LNCaP clone FGC (cell line): ENCODE data around the gene AXIN1.

Source experiments
- DNase-seq: peaks from one replicate; pipeline ENCODE4 v3.0.0-alpha.2; 2011; ENCODE audit warnings: low read depth
- H3K4me3 ChIP-seq: 2 replicates; pipeline ENCODE4 v1.5.1; 2011; ENCODE audit warnings: mild to moderate bottlenecking, low read depth, low read length, control low read depth
- TF ChIP-seq, protein P1 (sequence below): IDR thresholded peaks from 2 replicates; pipeline ENCODE4 v1.5.1; 2012; ENCODE audit warnings: mild to moderate bottlenecking; ENCODE audit not compliant: control insufficient read depth, insufficient read depth; ENCODE audit errors: extremely low read depth

The AXIN1 gene

DNA sequence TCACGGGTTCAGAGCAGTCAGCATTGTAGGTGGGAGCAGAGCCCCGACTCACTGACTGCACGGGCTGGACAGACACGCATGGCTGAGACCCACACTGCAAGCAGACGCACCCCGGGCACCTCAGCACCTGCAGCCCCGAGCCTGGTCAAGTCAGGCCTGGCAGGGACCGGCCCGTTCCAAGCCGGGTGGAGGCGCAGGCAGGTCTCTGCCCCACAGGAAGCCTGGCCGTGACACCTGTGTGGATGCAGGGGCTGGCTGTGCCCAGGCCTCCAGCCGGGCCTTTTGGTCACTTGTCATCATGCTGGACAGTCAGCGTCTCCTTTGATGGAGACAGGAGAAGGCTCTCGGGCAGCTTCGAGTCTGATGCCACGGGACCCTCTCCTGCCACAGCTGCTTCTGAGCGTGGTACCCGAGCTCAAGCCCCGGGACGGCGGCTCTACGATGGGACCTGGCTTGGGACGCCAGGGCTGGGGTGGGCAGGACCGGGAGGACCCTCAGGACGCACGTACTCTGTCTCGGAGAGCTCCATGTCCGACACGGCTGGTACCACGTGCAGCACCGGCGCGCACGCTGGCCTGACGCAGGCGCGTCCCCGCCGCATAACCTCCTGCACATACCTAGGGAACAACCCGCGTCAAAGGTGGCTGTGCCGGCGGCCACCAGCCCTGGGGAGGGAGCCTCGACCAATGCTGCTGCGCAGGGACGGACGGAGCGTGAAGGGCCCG lies 61.7 kb downstream of the AXIN1 start:
- H3K4me3 ChIP-seq, result no peak overlapping the region
- no peak for DNase-seq
- TF ChIP-seq, protein P1, sequence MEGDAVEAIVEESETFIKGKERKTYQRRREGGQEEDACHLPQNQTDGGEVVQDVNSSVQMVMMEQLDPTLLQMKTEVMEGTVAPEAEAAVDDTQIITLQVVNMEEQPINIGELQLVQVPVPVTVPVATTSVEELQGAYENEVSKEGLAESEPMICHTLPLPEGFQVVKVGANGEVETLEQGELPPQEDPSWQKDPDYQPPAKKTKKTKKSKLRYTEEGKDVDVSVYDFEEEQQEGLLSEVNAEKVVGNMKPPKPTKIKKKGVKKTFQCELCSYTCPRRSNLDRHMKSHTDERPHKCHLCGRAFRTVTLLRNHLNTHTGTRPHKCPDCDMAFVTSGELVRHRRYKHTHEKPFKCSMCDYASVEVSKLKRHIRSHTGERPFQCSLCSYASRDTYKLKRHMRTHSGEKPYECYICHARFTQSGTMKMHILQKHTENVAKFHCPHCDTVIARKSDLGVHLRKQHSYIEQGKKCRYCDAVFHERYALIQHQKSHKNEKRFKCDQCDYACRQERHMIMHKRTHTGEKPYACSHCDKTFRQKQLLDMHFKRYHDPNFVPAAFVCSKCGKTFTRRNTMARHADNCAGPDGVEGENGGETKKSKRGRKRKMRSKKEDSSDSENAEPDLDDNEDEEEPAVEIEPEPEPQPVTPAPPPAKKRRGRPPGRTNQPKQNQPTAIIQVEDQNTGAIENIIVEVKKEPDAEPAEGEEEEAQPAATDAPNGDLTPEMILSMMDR, result no peak

DNA sequence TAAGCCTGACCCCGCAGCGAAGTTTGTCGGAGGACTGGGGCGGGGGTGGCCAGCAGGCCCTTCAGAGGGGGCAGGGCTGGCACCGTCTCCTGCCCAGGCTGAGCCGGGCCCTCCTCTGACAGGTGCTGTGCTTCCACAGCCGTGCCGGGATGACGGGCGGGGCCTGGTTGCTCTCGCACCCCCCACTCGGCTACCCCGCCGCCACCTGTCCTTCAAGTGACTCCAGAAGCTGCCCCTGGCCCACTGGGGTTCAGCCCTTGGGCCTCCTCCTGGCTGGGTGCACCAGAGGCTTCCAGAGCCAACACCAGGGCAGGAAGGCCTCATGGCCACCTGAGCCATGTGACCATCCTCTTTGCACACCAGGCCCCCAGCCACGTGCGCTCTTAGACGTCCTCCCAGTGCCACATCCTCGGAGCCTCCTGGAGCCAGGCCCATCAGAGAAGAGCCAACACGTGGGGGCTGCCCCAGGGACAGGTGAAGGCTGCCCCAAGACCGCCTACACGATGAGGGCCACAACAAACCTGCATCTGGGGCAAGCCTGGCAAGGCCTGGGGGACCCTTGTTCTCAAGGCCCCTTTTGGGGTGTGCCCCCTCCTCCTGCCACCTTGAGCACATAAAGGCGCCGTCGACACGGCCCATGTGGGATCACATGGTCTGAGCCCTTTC lies 62.4 kb downstream of the AXIN1 start:
- no peak for DNase-seq
- H3K4me3 ChIP-seq, result no peak overlapping the region
- TF ChIP-seq, protein P1, result no peak

DNA sequence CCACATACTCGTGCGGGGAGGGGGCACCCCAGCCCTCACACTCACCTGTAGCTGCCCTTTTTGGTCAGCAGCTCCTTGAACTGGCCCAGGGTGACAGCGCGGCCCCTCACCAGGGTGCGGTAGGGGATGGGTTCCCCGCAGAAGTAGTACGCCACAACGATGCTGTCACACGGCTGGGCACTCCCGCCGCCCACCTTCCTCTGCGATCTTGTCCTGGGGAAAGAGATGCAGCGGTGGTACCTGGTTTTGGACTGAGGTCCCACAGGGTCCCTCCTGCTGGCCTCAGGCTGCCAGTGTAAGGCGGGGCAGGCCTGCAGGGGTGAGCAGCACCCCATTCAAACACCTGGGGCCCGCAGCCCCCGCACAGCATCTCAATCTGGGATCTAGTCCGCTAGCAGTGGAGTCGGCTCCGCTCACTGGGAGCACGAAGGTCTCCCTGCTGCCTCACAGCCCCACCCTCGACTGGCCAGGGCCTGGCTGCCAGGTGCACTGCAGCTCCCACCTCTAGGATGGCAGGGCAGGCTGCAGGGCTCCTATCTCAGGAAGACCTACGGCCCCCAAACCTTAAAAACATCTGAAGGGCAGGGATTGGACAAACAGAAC lies 63.0 kb downstream of the AXIN1 start:
- no peak overlapping the region for H3K4me3 ChIP-seq
- TF ChIP-seq, protein P1, result no peak
- DNase-seq, result no peak

DNA sequence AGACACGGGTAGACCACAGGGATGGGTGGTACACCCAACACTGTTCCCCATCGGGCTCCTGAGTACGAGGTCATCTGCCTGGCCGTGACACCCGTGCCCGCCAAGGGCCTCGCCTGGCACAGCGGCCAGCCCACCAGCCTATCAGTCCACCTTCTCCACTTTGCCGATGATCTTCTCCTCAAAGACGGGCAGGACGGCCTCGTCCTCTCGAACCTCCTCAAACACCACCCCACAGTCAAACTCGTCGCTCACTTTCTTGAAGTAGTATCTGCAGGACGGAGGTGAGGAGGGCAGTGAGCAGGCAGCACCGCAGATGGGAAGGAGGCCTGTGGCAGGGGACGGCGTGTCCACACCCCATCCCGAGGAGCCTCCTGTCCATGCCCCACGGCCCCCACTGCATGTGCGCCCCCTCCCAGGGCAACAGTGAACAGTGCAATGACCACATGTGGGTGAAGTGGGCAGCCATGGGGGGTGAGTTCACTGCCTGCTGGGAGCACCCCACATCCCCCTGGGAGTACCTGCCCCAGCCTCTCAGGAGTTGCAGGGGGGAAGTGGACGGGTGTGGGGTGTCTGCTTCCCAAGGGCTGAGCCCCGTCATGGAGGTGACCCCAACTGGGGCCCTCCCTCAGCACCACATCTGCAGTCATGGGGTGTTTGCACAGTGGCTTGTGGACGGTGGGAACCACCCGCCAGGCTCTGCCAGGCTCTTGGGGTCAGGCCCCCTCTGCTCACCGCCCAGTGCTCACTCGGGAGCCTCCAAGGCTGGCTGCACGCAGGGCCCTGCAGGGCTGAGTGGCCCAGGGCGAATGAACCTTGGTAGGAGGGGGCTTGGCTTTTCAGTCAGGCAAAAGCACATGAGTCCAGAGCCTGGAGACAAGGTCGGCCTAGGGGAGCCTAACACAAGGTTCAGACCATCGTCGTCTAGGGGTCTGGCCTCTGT lies 64.3 kb downstream of the AXIN1 start:
- TF ChIP-seq, protein P1, result no peak
- no peak overlapping the region for H3K4me3 ChIP-seq

DNA sequence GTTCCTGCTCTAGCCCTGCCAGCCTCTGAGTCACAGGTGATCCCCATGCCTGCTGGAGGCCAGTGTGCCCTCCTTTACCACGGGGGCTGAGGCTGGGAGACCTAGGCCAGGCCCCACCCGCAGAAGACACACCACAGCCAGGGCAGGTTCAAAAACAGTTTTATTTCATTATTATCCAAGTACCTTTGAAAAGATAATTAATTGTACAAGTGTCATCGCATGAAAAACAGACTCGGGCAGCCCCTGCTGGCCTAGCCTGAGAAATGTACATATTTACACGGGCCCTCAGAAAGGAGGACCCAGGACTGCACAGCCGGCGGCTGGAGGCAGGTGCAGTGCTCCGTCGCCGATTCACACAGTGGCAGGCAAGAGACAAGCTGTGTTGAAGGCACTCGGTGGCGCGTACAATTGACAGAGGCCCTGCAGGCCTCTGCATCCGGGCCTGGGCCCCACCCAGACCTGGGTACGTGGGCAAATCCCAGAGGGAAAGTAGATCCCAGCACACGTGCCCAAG lies 65.2 kb downstream of the AXIN1 start:
- TF ChIP-seq, protein P1, result peak; percentile 36
- DNase-seq, result no peak

More for the DNA sequence above, 64.3 kb downstream of the AXIN1 start:
- DNase-seq, result no peak

DNA sequence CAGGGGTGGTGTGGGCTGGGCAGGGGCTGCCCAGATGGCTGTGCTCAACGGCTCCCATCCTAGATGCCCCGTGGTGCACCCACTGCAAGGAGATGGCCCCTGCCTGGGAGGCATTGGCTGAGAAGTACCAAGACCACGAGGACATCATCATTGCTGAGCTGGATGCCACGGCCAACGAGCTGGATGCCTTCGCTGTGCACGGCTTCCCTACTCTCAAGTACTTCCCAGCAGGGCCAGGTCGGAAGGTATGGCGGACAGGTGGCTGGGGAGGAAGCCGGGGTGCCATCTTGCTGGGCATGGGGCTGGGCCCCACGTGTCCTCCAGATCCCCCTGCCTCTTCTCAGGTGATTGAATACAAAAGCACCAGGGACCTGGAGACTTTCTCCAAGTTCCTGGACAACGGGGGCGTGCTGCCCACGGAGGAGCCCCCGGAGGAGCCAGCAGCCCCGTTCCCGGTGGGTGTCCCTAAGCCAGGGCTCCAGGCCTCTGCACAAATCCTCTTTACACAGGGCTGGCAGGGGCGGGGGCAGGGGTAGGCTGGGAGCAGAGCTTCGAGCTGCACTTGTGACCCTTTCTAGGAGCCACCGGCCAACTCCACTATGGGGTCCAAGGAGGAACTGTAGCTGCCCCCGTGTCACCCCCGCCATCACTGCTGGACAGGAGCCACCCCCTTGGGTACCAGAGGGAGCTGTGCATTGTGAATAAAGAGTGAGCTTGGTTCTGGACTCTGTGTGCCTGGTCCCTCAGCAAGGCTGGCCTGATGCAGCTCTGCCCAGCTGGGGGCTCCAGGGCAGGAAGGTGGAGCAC lies 65.8 kb downstream of the AXIN1 start:
- TF ChIP-seq, protein P1, result no peak
- DNase-seq, result no peak
- no peak overlapping the region for H3K4me3 ChIP-seq

More for the DNA sequence above, 65.2 kb downstream of the AXIN1 start:
- no peak overlapping the region for H3K4me3 ChIP-seq
